Keratinocyte (primary cell): ENCODE data around the gene BBS9. TPM values are rescaled to one million over a fixed set of nuclear protein-coding genes. Genes with fewer than 3 reads are reported as not detected.
"Not testable (repeated sequence)": the region's sequence is repeated elsewhere in the genome, so short reads cannot be mapped to it uniquely, and the experiment has no call there.

Source experiments
- DNase-seq: peaks from one replicate; pipeline ENCODE4 v3.0.0-alpha.2; 2011; ENCODE audit warnings: low read depth, missing footprints, low spot score
- FAIRE-seq: peaks from 2 replicates; lab custom pipeline; 2011; peaks lifted over from hg19 to GRCh38; lab: Jason Lieb, UNC
- H2AFZ ChIP-seq: 2 replicates; pipeline ENCODE4 v1.6.0; 2012; ENCODE audit warnings: low read length, control low read depth, inconsistent platforms; ENCODE audit not compliant: control insufficient read depth
- H3K27ac ChIP-seq: 2 replicates; pipeline ENCODE4 v1.5.1; 2011; ENCODE audit warnings: low read length; ENCODE audit not compliant: control insufficient read depth, insufficient read depth
- H3K27me3 ChIP-seq: 3 replicates; pipeline ENCODE4 v1.6.0; 2011; ENCODE audit warnings: low read length; ENCODE audit not compliant: control insufficient read depth, insufficient read depth; ENCODE audit errors: extremely low read depth
- H3K36me3 ChIP-seq, 2 experiments: 2 replicates in 1 of 2; 3 replicates in 1 of 2; pipeline ENCODE4 v1.5.1; 2011; ENCODE audit warnings: low read length in 2 of 2, mild to moderate bottlenecking in 1 of 2; ENCODE audit not compliant: control insufficient read depth in 2 of 2, insufficient read depth in 2 of 2; ENCODE audit errors: extremely low read depth in 1 of 2
- H3K4me1 ChIP-seq: 3 replicates; pipeline ENCODE4 v1.5.1; 2011; ENCODE audit warnings: low read length; ENCODE audit not compliant: control insufficient read depth, insufficient read depth; ENCODE audit errors: extremely low read depth
- H3K4me2 ChIP-seq: 3 replicates; pipeline ENCODE4 v1.6.0; 2011; ENCODE audit warnings: low read depth, low read length; ENCODE audit not compliant: control insufficient read depth, insufficient read depth; ENCODE audit errors: extremely low read depth
- H3K4me3 ChIP-seq, 3 experiments: fragments of 200-600 bp in 1 of 3; sonication (generic) in 1 of 3; 2 replicates in 2 of 3; 3 replicates in 1 of 3; pipeline ENCODE4 v1.5.1; 2011 to 2016; ENCODE audit warnings: low read length in 3 of 3, mild to moderate bottlenecking in 3 of 3, control low read depth in 2 of 3, inconsistent platforms in 1 of 3, low read depth in 1 of 3, mixed read lengths in 1 of 3, mixed run types in 1 of 3, moderate library complexity in 1 of 3; ENCODE audit not compliant: control insufficient read depth in 2 of 3, insufficient read depth in 2 of 3; ENCODE audit errors: extremely low read depth in 1 of 3
- H3K79me2 ChIP-seq: 2 replicates; pipeline ENCODE4 v1.6.0; 2012; ENCODE audit warnings: low read length; ENCODE audit not compliant: control insufficient read depth, insufficient read depth
- H3K9ac ChIP-seq: 3 replicates; pipeline ENCODE4 v1.6.0; 2011; ENCODE audit warnings: low read length; ENCODE audit not compliant: control insufficient read depth, insufficient read depth; ENCODE audit errors: extremely low read depth
- H3K9me1 ChIP-seq: 3 replicates; pipeline ENCODE4 v1.6.0; 2011; ENCODE audit warnings: low read length; ENCODE audit not compliant: control insufficient read depth, insufficient read depth; ENCODE audit errors: extremely low read depth
- H3K9me3 ChIP-seq: 2 replicates; pipeline ENCODE4 v1.5.1; 2012; ENCODE audit warnings: low read depth, low read length; ENCODE audit not compliant: control insufficient read depth
- H4K20me1 ChIP-seq: 3 replicates; pipeline ENCODE4 v1.6.0; 2011; ENCODE audit warnings: low read length; ENCODE audit not compliant: control insufficient read depth, insufficient read depth; ENCODE audit errors: extremely low read depth
- EZH2 ChIP-seq: IDR thresholded peaks from one replicate; pipeline ENCODE4 v1.6.1; 2012; ENCODE audit warnings: inconsistent platforms, mild to moderate bottlenecking, low read length, moderate library complexity
- dilution Hi-C: fragments of 300-500 bp; cut with MboI; formaldehyde crosslinking; loops from one replicate; pipeline ENCODE4 v1.7.0; 2020; ENCODE audit warnings: low sequenced_read_pairs; ENCODE audit not compliant: extremely low pct_ligation_motif_present
- polyA plus RNA-seq, 5 experiments: library from polyadenylated mRNA; depleted of rRNA in 3 of 5; stranded (reverse) in 3 of 5; stranded (forward) in 1 of 5; unstranded in 1 of 5; fragments of >200 nt; gene quantifications; 1 replicate in 1 of 5; 2 replicates in 3 of 5; 3 replicates in 1 of 5; pipeline versions ENCODE4 v1.2.1 to v1.2.3, GENCODE V29; 2011 to 2012; ENCODE audit warnings: missing spikeins in 2 of 5, low read depth in 1 of 5, low replicate concordance in 1 of 5
- TF ChIP-seq, protein P1 (sequence below), 3 experiments: IDR thresholded peaks in 1 of 3; conservative IDR thresholded peaks in 1 of 3; optimal IDR thresholded peaks in 1 of 3; 2 replicates in 2 of 3; 3 replicates in 1 of 3; pipeline versions ENCODE3 to v1.5.1; 2011; ENCODE audit warnings: low read length in 3 of 3, mild to moderate bottlenecking in 3 of 3, moderate library complexity in 2 of 3, control low read depth in 1 of 3, inconsistent platforms in 1 of 3; ENCODE audit not compliant: insufficient read depth in 2 of 3; ENCODE audit errors: extremely low read depth in 1 of 3

Gene BBS9
- polyA plus RNA-seq, 1 donor (not counting 4 experiments of a cell fraction or from before 2014, with no cell fraction given): 7.6 TPM

DNA sequence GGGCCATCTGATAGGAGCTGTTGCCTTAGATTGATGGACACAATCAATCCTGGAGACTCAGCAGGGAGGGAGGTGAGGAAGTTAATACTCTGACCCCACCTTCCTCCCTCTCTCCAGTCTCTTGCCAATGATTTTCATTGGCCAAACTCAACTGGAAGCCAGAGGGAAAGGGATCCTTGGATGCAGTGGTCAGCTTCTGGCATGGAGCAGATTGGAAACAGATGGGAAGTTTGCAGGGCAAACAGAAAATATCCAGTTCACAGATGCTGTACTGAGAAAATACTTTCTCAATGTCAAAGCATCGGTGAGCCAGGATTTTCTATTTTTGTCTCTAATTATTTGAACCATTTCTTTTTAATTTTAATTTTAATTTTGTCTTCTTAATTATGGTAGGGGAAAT lies 170.8 kb downstream of the BBS9 start:
- Histone ChIP-seq H3K4me2 (no peak overlapping the region), H2AFZ (no peak overlapping the region), H3K79me2 (no peaks in the 10 kb centered on the region), H3K36me3 (no peaks in the 10 kb centered on the region), H3K27ac (no peak overlapping the region), H4K20me1 (no peaks in the 10 kb centered on the region), H3K9me3 (peaks cover 2% of the 10 kb centered on the region), H3K9me1 (no peaks in the 10 kb centered on the region), H3K9ac (no peak overlapping the region), H3K27me3 (no peaks in the 10 kb centered on the region), H3K4me1 (no peaks in the 10 kb centered on the region), H3K4me3 (no peak overlapping the region)
- TF ChIP-seq, protein P1, sequence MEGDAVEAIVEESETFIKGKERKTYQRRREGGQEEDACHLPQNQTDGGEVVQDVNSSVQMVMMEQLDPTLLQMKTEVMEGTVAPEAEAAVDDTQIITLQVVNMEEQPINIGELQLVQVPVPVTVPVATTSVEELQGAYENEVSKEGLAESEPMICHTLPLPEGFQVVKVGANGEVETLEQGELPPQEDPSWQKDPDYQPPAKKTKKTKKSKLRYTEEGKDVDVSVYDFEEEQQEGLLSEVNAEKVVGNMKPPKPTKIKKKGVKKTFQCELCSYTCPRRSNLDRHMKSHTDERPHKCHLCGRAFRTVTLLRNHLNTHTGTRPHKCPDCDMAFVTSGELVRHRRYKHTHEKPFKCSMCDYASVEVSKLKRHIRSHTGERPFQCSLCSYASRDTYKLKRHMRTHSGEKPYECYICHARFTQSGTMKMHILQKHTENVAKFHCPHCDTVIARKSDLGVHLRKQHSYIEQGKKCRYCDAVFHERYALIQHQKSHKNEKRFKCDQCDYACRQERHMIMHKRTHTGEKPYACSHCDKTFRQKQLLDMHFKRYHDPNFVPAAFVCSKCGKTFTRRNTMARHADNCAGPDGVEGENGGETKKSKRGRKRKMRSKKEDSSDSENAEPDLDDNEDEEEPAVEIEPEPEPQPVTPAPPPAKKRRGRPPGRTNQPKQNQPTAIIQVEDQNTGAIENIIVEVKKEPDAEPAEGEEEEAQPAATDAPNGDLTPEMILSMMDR (optimal IDR thresholded peaks at IDR 0.05 in 1 of 3, IDR thresholded peaks at IDR 0.05 in 1 of 3, conservative IDR thresholded peaks at IDR 0.05 in 1 of 3; ENCODE audit: extremely low read depth in 1 of 3, insufficient read depth in 2 of 3, low read length in 3 of 3): no peak
- no peak for TF ChIP-seq EZH2
- DNase-seq (no peak), FAIRE-seq (no peak)
- dilution Hi-C loops: no loop called here

DNA sequence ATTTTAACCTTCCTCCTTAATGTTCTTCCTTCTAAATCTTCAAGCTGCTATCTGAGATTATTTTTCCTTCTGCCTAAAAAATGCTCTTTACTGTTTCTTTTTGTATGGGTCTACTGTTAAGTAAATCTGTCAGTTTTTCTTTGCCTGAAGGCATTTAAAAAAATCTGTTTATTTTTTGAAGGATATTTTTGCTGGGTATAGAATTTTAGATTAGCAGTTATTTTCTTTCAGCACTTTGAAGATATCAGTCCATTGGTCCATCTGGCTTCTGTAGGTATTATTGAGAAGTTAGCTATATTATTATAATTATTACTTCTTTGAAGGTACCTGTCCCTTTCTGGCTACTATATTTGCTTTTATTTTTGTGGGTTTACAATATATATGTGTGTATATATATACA lies 171.4 kb downstream of the BBS9 start:
- no peak overlapping the region for H2AFZ ChIP-seq
- no peaks in the 10 kb centered on the region for H3K9me1 ChIP-seq
- no peaks in the 10 kb centered on the region for H3K27me3 ChIP-seq
- H3K4me3 ChIP-seq: no peak overlapping the region
- H3K9me3 ChIP-seq: peaks cover 2% of the 10 kb centered on the region
- H3K4me1 ChIP-seq: no peaks in the 10 kb centered on the region
- H3K9ac ChIP-seq: no peak overlapping the region
- DNase-seq (no peak), FAIRE-seq (no peak)
- no peak overlapping the region for H3K27ac ChIP-seq
- H3K79me2 ChIP-seq: no peaks in the 10 kb centered on the region
- no peaks in the 10 kb centered on the region for H4K20me1 ChIP-seq
- TF ChIP-seq EZH2: no peak
- TF ChIP-seq, protein P1 (optimal IDR thresholded peaks at IDR 0.05 in 1 of 3, IDR thresholded peaks at IDR 0.05 in 1 of 3, conservative IDR thresholded peaks at IDR 0.05 in 1 of 3; ENCODE audit: extremely low read depth in 1 of 3, insufficient read depth in 2 of 3, low read length in 3 of 3): no peak
- H3K4me2 ChIP-seq: no peak overlapping the region
- dilution Hi-C loops: no loop called here
- H3K36me3 ChIP-seq: no peaks in the 10 kb centered on the region

DNA sequence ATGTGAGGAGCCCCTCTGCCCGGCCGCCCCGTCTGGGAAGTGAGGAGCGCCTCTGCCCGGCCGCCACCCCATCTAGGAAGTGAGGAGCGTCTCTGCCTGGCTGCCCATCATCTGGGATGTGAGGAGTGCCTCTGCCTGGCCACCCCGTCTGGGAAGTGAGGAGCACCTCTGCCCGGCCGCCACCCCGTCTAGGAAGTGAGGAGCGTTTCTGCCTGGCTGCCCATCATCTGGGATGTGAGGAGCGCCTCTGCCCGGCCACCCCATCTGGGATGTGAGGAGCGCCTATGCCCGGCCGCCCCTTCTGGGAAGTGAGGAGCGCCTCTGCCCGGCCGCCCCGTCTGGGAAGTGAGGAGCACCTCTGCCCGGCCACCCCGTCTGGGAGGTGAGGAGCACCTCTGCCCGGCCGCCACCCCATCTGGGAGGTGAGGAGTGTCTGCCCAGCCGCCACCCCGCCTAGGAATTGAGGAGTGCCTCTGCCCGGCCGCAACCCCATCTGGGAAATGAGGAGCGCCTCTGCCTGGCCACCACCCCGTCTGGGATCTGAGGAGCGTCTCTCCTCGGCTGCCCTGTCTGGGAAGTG lies 174.7 kb downstream of the BBS9 start:
- H3K27me3 ChIP-seq, H3K9me3 ChIP-seq, H3K27ac ChIP-seq, H3K4me1 ChIP-seq, H3K36me3 ChIP-seq, H3K4me3 ChIP-seq, dilution Hi-C loops, H3K9ac ChIP-seq, H4K20me1 ChIP-seq, H3K79me2 ChIP-seq, FAIRE-seq, H3K4me2 ChIP-seq, H3K9me1 ChIP-seq, DNase-seq, H2AFZ ChIP-seq: not testable (repeated sequence)
